ENCODE measurements around the gene HSPA1B. TPM values are rescaled to one million over a fixed set of nuclear protein-coding genes. Genes with fewer than 3 reads are reported as not detected.
A peak's percentile ranks its signal among the peaks of the same experiment; 100 is the strongest.

HSPA1B gene
- total RNA-seq, 1 donor from 2014 or later: 50.8 TPM

DNA sequence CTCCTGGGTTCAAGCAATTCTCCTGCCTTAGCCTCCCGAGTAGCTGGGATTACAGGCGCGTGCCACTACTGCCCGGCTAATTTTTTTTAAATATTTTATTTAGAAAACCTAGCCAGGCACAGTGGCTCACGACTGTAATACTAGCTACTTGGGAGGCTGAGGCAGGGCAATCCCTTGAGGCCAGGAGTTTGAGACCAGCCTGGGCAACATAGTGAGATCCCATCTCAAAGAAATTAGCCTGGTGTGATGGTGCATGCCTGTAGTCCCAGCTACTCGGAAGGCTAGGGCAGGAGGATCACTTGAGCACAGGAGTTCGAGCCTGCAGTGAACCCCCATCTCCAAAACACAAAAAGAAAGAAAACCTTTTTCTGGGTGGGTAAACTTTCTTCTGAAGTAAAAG lies 48.8 kb downstream of the HSPA1B start:
- no peak for DNase-seq (ENCODE audit: low spot score)
- no peak for ATAC-seq

DNA sequence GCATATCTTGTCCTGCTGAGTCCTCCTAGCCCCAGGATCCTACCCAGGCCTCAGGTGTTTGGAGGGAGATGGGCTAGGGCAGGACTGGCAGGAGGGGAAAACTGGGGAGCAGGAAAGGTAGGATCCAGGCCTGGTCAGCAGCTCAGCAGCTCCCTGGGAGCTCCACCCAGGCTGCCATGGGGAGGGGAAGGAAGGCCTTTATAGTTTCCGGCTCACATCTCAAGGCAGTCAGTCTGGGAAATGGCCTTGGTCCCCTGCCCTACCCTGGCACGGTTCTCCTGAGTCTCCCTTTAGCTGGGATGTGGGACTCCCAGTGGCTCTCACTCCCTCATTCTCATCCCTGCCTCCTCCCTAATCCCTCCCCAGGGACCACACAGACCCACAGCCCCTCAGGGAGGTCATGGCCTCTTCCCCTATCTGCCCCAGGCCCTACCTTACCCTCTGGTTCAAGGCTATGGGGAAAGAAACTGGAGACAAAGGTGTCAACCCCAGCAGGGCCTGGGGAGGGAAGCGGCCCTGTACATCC lies 49.6 kb downstream of the HSPA1B start:
- DNase-seq (ENCODE audit: low spot score) (no peak), ATAC-seq (peak; percentile 24)

DNA sequence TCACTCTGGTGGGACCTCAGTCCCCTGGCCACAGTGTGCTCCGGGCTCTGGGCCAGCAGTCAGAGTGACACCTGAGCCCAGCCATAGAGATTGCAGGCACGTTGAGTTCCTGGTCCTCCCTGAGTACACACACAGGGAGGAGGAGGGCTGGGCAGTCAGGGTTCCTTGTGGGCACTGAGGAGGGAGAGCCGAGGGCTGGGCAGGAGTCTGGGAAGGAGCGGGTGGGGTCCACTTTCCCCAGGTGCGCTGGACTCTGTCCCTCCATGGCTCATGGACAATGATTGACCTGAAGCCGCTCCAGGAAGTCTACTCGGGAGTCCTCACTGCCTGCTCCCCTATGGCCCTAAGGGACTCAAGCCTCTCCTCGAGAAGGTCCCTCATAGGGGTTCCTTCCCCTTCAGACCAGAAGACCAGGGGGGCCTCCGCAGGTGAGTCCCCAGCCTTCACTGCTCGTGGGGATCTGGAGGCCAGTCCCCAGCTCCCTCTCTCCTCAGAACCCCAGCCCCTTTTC lies 50.2 kb downstream of the HSPA1B start:
- no peak for DNase-seq (ENCODE audit: low spot score)
- peak; percentile 47 for ATAC-seq

DNA sequence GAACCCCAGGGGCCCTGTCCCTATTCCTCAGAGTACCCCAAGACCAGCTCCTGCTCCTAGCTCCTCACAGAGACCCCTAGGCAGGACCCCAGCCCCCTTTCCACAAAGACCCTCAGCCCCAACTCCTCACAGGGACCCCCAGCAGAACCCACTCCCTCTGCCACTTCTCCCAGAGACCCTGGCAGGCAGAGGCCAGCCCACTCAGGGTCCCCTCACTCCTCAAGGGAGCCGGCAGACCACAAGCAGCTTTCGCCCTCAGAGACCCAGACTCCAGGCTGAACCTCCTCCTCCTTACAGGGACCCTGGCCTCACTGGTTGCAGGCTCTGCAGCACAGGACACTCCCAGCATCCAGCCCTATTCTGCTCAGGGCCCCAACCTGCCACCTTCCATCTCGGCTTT lies 50.7 kb downstream of the HSPA1B start:
- DNase-seq (ENCODE audit: low spot score) (no peak), ATAC-seq (no peak)

DNA sequence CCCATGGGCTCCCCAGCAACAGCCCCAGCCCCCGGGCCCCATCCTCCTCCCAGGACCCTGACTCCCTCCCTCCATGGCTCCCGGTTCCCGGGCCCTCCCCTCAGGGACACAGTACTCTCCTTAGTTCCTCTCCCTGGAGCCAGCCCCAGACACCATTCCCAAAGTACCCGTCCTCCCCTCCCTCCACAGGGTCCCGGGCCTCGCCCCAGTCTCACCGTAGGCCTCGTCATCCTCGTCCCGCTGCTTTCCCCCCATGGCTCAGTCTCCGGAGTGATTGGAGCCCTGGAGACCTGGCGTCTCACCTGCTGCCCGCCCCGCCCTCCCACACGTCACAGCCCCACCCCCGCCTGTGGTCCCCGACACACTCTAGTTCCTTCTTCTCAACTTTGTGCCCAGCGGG lies 51.2 kb downstream of the HSPA1B start, which contains the start of gene SLC44A4:
TSS of gene SLC44A4 (minus strand) at position 272 of the 400 bp plus-strand sequence. CDS start at position 255, 17 bp downstream.
- ATAC-seq: no peak

DNA sequence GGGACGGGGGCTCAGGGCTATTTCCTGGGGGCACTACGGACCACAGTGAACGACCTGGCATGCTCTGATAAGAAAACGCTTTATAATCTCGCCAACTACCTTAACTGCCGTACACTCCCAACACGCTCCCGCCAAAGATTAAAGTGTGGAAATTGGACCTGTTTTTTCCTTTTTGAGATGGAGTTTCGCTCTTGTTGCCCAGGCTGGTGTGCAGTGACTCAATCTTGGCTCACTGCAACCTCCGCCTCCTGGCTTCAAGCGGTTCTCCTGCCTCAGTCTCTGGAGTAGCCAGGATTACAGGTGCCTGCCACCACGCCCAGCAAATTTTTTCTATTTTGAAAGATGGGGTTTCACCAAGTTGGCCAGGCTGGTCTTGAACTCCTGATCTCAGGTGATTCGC lies 51.6 kb downstream of the HSPA1B start:
- DNase-seq (ENCODE audit: low spot score): no peak

More for the DNA sequence above, 51.2 kb downstream of the HSPA1B start, which contains the start of gene SLC44A4:
- no peak for DNase-seq (ENCODE audit: low spot score)

More for the DNA sequence above, 51.6 kb downstream of the HSPA1B start:
- ATAC-seq: no peak

Other genes with a start within 250 kb of the HSPA1B start
- 1.7 TPM for gene LTB, start 245.3 kb upstream of the HSPA1B start, total RNA-seq
- gene LST1, start 241.5 kb upstream of the HSPA1B start, total RNA-seq: 10.2 TPM
- not detected for gene NCR3, start 234.7 kb upstream of the HSPA1B start, total RNA-seq
- 7.2 TPM for gene AIF1, start 212.5 kb upstream of the HSPA1B start, total RNA-seq
- 47.3 TPM for gene PRRC2A, start 207.0 kb upstream of the HSPA1B start, total RNA-seq
- 141 TPM for gene BAG6, start 175.1 kb upstream of the HSPA1B start, total RNA-seq
- gene APOM, start 171.8 kb upstream of the HSPA1B start, total RNA-seq: 97.1 TPM
- 7.9 TPM for gene C6orf47, start 167.0 kb upstream of the HSPA1B start, total RNA-seq
- gene GPANK1, start 162.7 kb upstream of the HSPA1B start, total RNA-seq: 7.7 TPM
- 45.8 TPM for gene CSNK2B, start 161.7 kb upstream of the HSPA1B start, total RNA-seq
- gene LY6G5B, start 157.8 kb upstream of the HSPA1B start, total RNA-seq: 4.0 TPM
- gene LY6G5C, start 146.7 kb upstream of the HSPA1B start, total RNA-seq: 0.88 TPM
- gene ABHD16A, start 124.4 kb upstream of the HSPA1B start, total RNA-seq: 35.1 TPM
- gene LY6G6F, start 120.9 kb upstream of the HSPA1B start, total RNA-seq: not detected
- gene LY6G6D, start 112.4 kb upstream of the HSPA1B start, total RNA-seq: not detected
- not detected for gene LY6G6C, start 106.0 kb upstream of the HSPA1B start, total RNA-seq
- gene MPIG6B, start 104.4 kb upstream of the HSPA1B start, total RNA-seq: 0.33 TPM
- 22.2 TPM for gene DDAH2, start 98.4 kb upstream of the HSPA1B start, total RNA-seq
- gene CLIC1, start 91.2 kb upstream of the HSPA1B start, total RNA-seq: 37.7 TPM
- gene MSH5, start 87.7 kb upstream of the HSPA1B start, total RNA-seq: 5.2 TPM
- 0.73 TPM for gene SAPCD1, start 65.1 kb upstream of the HSPA1B start, total RNA-seq
- gene VWA7, start 50.4 kb upstream of the HSPA1B start, total RNA-seq: 2.3 TPM
- gene VARS1, start 32.0 kb upstream of the HSPA1B start, total RNA-seq: 52.6 TPM
- gene LSM2, start 20.8 kb upstream of the HSPA1B start, total RNA-seq: 9.8 TPM
- 0.60 TPM for gene HSPA1L, start 12.5 kb upstream of the HSPA1B start, total RNA-seq
- 89.1 TPM for gene HSPA1A, start 12.2 kb upstream of the HSPA1B start, total RNA-seq
- 20.1 TPM for gene NEU1, start 35.1 kb downstream of the HSPA1B start, total RNA-seq
- gene SLC44A4, start 51.3 kb downstream of the HSPA1B start, total RNA-seq: 0.86 TPM
- 15.7 TPM for gene EHMT2, start 70.0 kb downstream of the HSPA1B start, total RNA-seq
- gene ZBTB12, start 74.3 kb downstream of the HSPA1B start, total RNA-seq: 0.86 TPM
- gene C2, start 100.0 kb downstream of the HSPA1B start, total RNA-seq: 451 TPM
- gene CFB, start 118.4 kb downstream of the HSPA1B start, total RNA-seq: 1,916 TPM
- 15.3 TPM for gene NELFE, start 131.2 kb downstream of the HSPA1B start, total RNA-seq
- 50.2 TPM for gene SKIC2, start 131.4 kb downstream of the HSPA1B start, total RNA-seq
- gene DXO, start 144.4 kb downstream of the HSPA1B start, total RNA-seq: 15.5 TPM
- gene C4A, start 154.3 kb downstream of the HSPA1B start, total RNA-seq: 2,044 TPM
- 2,468 TPM for gene C4B, start 187.1 kb downstream of the HSPA1B start, total RNA-seq
- 9.0 TPM for gene CYP21A2, start 210.7 kb downstream of the HSPA1B start, total RNA-seq